Stimulated activated CD8-positive, alpha-beta memory T cell treated with anti-CD3 and anti-CD28 coated beads, Interleukin-7, amount 100 ng/mL, for 24 hours (primary cell): ENCODE data around the gene ST7.

Experiments
- DNase-seq: peaks from one replicate; pipeline ENCODE4 v3.0.0-alpha.2; 2020; ENCODE audit warnings: low read depth

Gene ST7

GRCh38 chr7:117068511-117069145, 115.3 kb downstream of the ST7 start:
- no peak for DNase-seq

GRCh38 chr7:117069379-117069778, 116.1 kb downstream of the ST7 start:
- no peak for DNase-seq

GRCh38 chr7:117071551-117071950, 118.2 kb downstream of the ST7 start:
- no peak for DNase-seq

- no peak for DNase-seq
Measured at GRCh38 chr7:117072620-117073118, 119.4 kb downstream of the ST7 start.

GRCh38 chr7:117074378-117074777, 121.1 kb downstream of the ST7 start:
- no peak for DNase-seq

- no peak for DNase-seq
Measured at GRCh38 chr7:117075934-117076333, 122.6 kb downstream of the ST7 start.

- DNase-seq = no peak
Measured at GRCh38 chr7:117076426-117076943, 123.2 kb downstream of the ST7 start.

GRCh38 chr7:117077658-117078057, 124.4 kb downstream of the ST7 start:
- DNase-seq = no peak

- DNase-seq = no peak
Measured at GRCh38 chr7:117082647-117083046, 129.3 kb downstream of the ST7 start.

GRCh38 chr7:117083648-117084047, 130.3 kb downstream of the ST7 start:
- DNase-seq = no peak

- DNase-seq = no peak
Measured at GRCh38 chr7:117084286-117084685, 131.0 kb downstream of the ST7 start.

- DNase-seq = no peak
Measured at GRCh38 chr7:117085275-117085674, 132.0 kb downstream of the ST7 start.

- no peak for DNase-seq
Measured at GRCh38 chr7:117085769-117086463, 132.6 kb downstream of the ST7 start.

GRCh38 chr7:117086788-117087187, 133.5 kb downstream of the ST7 start:
- no peak for DNase-seq

- DNase-seq = no peak
Measured at GRCh38 chr7:117087639-117088396, 134.5 kb downstream of the ST7 start.

GRCh38 chr7:117088623-117089194, 135.4 kb downstream of the ST7 start:
- no peak for DNase-seq

GRCh38 chr7:117090791-117091190, 137.5 kb downstream of the ST7 start:
- DNase-seq = no peak

GRCh38 chr7:117091721-117092120, 138.4 kb downstream of the ST7 start:
- no peak for DNase-seq

- no peak for DNase-seq
Measured at GRCh38 chr7:117092785-117093184, 139.5 kb downstream of the ST7 start.

- DNase-seq = no peak
Measured at GRCh38 chr7:117094457-117094856, 141.2 kb downstream of the ST7 start.

GRCh38 chr7:117095055-117095454, 141.8 kb downstream of the ST7 start:
- no peak for DNase-seq

GRCh38 chr7:117096330-117096729, 143.0 kb downstream of the ST7 start:
- DNase-seq = no peak
